Peyer's patch (tissue), 4 donors: ENCODE measurements around the gene RALGPS2. TPM values are rescaled to one million over a fixed set of nuclear protein-coding genes. Genes with fewer than 3 reads are reported as not detected.
A peak's percentile ranks its signal among the peaks of the same experiment; 100 is the strongest.

Experiments used
- DNase-seq, 3 donors: peaks; one replicate each; pipeline ENCODE4 v3.0.0-alpha.2; 2017 to 2019
- H3K27ac ChIP-seq, 4 donors: fragments of 200-600 bp; sonication (generic); one replicate each; pipeline ENCODE4 v1.5.1; 2016 to 2019
- H3K27me3 ChIP-seq, 2 donors: fragments of 200-600 bp; sonication (generic); one replicate each; pipeline ENCODE4 v1.5.1; 2019
- H3K36me3 ChIP-seq, 3 donors: fragments of 200-600 bp; sonication (generic); one replicate each; pipeline ENCODE4 v1.5.1; 2016 to 2019
- H3K4me1 ChIP-seq, 4 donors: fragments of 200-600 bp; sonication (generic); one replicate each; pipeline ENCODE4 v1.5.1; 2016 to 2019
- H3K4me3 ChIP-seq, 4 donors: fragments of 200-600 bp; sonication (generic); 1 replicate in 3 of 4; 2 replicates in 1 of 4; pipeline ENCODE4 v1.5.1; 2016 to 2019; ENCODE audit warnings: mild to moderate bottlenecking in 1 of 4
- H3K9me3 ChIP-seq, 4 donors: fragments of 200-600 bp; sonication (generic); one replicate each; pipeline ENCODE4 v1.5.1; 2016 to 2019; ENCODE audit warnings: mild to moderate bottlenecking in 1 of 4
- CTCF ChIP-seq, 6 experiments: fragments of 450-650 bp in 4 of 6; fragments of 200-600 bp in 2 of 6; sonication (generic) in 1 of 6; IDR thresholded peaks; one replicate each; pipeline ENCODE4 v1.5.1; 2017 to 2019; ENCODE audit warnings: antibody characterized with exemption in 6 of 6, mild to moderate bottlenecking in 3 of 6, moderate library complexity in 1 of 6
- POLR2A ChIP-seq, 2 donors: fragments of 450-650 bp; IDR thresholded peaks; one replicate each; pipeline ENCODE4 v1.5.1; 2017; ENCODE audit warnings: antibody characterized with exemption in 2 of 2, mild to moderate bottlenecking in 2 of 2, moderate library complexity in 2 of 2
- total RNA-seq, 4 donors: library from RNA; depleted of rRNA; stranded (reverse); fragments of >200 nt; gene quantifications; one replicate each; pipeline ENCODE4 v1.1.0, GENCODE V29; 2016

The RALGPS2 gene
- total RNA-seq = 100 to 1,000 TPM in 1 of 4 donors, 10 to 100 TPM in 3; 25.8 to 102 (median 40.6) TPM

- Histone ChIP-seq H3K4me3 (peak within 1 kb of the TSS; percentile 85 to 97 (median 90)), H3K27me3 (no peaks in the 10 kb centered on the region), H3K4me1 (peaks cover 0 to 5% (median 0%) of the 10 kb centered on the region in 4 donors), H3K27ac (peak within 1 kb of the TSS; percentile 92 to 99 (median 94)), H3K9me3 (no peaks in the 10 kb centered on the region), H3K36me3 (no peaks in the 10 kb centered on the region)
- DNase-seq = peak; percentile 73 to 88 (median 88)
- TF ChIP-seq CTCF (IDR thresholded peaks at IDR 0.05) (peak in 1 of 6 experiments; percentile 12), POLR2A (IDR thresholded peaks at IDR 0.05) (peak; percentile 65)
Observed at GRCh38 chr1:178724728-178725465, at the start of gene RALGPS2. Gene RALGPS2 (plus strand): TSS chr1:178725244. CDS start chr1:178776765, 51,521 bp downstream.

- Histone ChIP-seq H3K4me3 (no peak overlapping the region), H3K27ac (no peak overlapping the region), H3K9me3 (no peaks in the 10 kb centered on the region), H3K36me3 (no peaks in the 10 kb centered on the region), H3K4me1 (no peaks in the 10 kb centered on the region), H3K27me3 (no peaks in the 10 kb centered on the region)
- no peak for DNase-seq
- no peak for TF ChIP-seq CTCF (IDR thresholded peaks at IDR 0.05)
- TF ChIP-seq POLR2A (IDR thresholded peaks at IDR 0.05) = no peak
Observed at GRCh38 chr1:178679237-178679636, 45.8 kb upstream of the RALGPS2 start.

GRCh38 chr1:178682429-178682828, 42.6 kb upstream of the RALGPS2 start:
- Histone ChIP-seq H3K27ac (no peak overlapping the region), H3K4me1 (no peaks in the 10 kb centered on the region), H3K27me3 (no peaks in the 10 kb centered on the region), H3K4me3 (no peak overlapping the region), H3K36me3 (no peaks in the 10 kb centered on the region), H3K9me3 (no peaks in the 10 kb centered on the region)
- no peak for TF ChIP-seq POLR2A (IDR thresholded peaks at IDR 0.05)
- no peak for TF ChIP-seq CTCF (IDR thresholded peaks at IDR 0.05)
- DNase-seq = no peak

GRCh38 chr1:178682886-178683285, 42.2 kb upstream of the RALGPS2 start:
- Histone ChIP-seq H3K27me3 (no peaks in the 10 kb centered on the region), H3K9me3 (no peaks in the 10 kb centered on the region), H3K4me1 (no peaks in the 10 kb centered on the region), H3K4me3 (no peak overlapping the region), H3K36me3 (no peaks in the 10 kb centered on the region), H3K27ac (no peak overlapping the region)
- TF ChIP-seq CTCF (IDR thresholded peaks at IDR 0.05) = no peak
- DNase-seq = no peak

GRCh38 chr1:178683291-178683690, 41.8 kb upstream of the RALGPS2 start:
- TF ChIP-seq CTCF (IDR thresholded peaks at IDR 0.05) = no peak
- no peak for TF ChIP-seq POLR2A (IDR thresholded peaks at IDR 0.05)
- DNase-seq = no peak
- H3K4me1 ChIP-seq = no peaks in the 10 kb centered on the region
- H3K4me3 ChIP-seq = no peak overlapping the region
- H3K9me3 ChIP-seq = no peaks in the 10 kb centered on the region
- H3K27ac ChIP-seq = no peak overlapping the region
- H3K27me3 ChIP-seq = no peaks in the 10 kb centered on the region
- no peaks in the 10 kb centered on the region for H3K36me3 ChIP-seq
